Suppressor macrophage (primary cell): Measurements from ENCODE around the gene SLC25A38.
A peak's percentile ranks its signal among the peaks of the same experiment; 100 is the strongest.
"Not testable (repeated sequence)": the region's sequence is repeated elsewhere in the genome, so short reads cannot be mapped to it uniquely, and the experiment has no call there.

ENCODE experiments used
- DNase-seq, 4 experiments: peaks; one replicate each; pipeline ENCODE4 v3.0.0-alpha.2; 2020 to 2022
- total RNA-seq, 17 experiments: gene quantifications; one replicate each; lab custom pipeline; 2026; ENCODE audit warnings: mixed read lengths in 6 of 17, inconsistent platforms in 3 of 17; lab: John Stamatoyannopoulos, UW

The SLC25A38 gene, protein sequence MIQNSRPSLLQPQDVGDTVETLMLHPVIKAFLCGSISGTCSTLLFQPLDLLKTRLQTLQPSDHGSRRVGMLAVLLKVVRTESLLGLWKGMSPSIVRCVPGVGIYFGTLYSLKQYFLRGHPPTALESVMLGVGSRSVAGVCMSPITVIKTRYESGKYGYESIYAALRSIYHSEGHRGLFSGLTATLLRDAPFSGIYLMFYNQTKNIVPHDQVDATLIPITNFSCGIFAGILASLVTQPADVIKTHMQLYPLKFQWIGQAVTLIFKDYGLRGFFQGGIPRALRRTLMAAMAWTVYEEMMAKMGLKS
- 3.9 to 19.3 (median 14.0) reads per million in 17 experiments for total RNA-seq

- DNase-seq = peak; percentile 86 to 94 (median 90)
Observed at GRCh38 chr3:39383045-39383880, at the start of gene SLC25A38. SLC25A38 (plus strand) TSS chr3:39383370; CDS start chr3:39383725, 355 bp downstream.

DNA sequence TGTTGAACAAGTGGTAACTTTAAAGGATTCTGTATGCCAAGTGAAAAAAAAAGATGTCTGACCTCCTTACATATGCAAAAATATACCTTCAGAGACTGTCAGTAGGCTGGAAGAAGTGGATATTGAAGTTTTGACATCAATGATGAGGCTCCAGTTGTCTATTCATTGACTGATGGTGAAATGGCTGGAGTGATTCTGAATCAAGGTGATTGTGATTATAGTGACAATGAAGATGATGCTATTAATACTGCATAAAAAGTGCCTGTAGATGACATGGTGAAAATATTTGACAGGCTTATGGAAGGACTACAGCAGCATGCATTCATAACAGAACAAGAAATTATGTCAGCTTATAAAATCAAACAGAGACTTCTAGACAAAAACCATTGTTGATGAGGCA, 49.6 kb upstream of the SLC25A38 start:
- no peak for DNase-seq

GRCh38 chr3:39334205-39334604, 49.0 kb upstream of the SLC25A38 start:
- DNase-seq = no peak

DNA sequence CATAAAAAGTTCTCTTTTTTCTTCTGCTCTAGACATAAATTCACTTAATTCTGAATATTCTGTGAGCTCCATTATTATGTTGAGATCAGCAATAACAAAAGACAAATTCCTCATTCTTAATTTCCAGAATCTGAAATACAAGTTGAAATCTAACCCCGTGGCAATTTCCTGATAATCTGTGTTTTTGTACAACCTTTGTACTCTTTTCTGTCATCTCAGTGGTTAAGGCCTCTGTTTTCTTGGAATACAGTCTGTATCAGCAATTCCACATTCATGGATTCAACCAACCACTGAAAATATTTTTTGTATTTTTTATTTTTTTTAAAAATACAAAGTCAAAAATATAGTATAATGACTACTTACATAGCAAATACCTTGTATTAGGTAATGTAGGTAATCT, 45.0 kb upstream of the SLC25A38 start:
- no peak for DNase-seq

DNA sequence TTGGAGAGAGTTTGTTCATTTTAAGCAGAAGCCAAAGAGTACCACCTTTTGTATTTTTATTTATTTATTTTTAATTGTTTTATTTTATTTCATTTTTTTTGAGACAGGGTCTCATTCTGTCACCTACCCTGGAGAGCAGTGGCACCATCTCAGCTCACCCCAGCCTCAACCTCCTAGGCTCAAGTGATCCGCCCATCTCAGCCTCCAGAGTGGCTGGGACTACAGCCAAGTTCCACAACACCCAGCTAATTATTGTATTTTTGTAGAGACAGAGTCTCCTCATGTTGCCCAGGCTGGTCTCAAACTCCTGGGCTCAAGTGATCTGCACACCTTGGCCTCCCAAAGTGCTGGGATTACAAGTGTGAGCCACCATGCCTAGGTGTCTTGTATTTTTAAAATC, 44.1 kb upstream of the SLC25A38 start:
- DNase-seq = no peak

DNA sequence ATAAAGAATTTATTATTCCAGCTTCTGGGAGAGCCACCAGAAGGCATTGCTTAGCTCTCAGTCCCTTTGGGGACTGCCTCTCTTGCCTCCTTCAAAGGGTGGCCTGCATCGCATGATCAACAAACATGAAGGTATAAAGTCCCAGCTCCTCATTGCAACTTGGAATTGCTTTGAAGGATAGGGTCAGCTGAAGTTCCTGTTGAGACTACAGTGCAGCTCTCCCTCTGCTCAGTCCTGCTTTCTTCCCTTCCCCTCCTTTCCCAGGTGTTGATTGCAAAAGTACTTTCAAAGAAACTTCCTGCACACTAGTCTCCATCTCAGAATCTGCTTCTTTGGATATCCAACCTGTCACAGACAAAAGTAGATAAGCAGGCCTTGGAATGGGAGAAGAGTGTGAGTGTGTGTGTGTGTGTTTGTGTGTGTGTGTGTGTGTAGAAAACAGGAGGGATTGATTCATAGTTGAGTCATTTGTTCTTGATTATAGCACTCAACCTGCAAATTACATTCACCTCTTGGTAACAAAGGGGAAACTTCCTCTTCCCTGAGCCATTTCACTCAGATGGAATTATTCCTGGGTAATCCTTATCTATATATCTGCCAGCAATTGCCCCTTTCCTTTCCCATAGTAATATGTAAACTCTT, 40.0 kb upstream of the SLC25A38 start:
- DNase-seq = no peak

DNA sequence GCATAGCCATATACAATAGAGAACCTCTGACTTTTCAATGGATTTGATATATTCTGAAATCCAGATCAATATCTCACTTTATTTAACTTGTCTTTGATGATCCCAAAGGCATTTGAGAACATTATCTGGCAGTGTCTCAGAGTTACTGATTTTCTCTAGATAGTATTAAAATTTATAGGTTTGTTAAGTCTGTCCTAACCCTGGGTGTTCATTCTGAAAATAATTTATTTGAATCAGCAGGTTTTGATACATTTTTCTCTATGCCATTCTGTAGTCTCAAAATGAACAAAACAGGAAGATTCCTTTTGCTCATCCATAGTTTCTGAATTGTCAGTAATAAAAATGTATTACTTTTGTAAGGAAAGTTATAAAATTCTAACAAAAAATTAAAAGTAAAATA, 39.4 kb upstream of the SLC25A38 start:
- DNase-seq = no peak

DNA sequence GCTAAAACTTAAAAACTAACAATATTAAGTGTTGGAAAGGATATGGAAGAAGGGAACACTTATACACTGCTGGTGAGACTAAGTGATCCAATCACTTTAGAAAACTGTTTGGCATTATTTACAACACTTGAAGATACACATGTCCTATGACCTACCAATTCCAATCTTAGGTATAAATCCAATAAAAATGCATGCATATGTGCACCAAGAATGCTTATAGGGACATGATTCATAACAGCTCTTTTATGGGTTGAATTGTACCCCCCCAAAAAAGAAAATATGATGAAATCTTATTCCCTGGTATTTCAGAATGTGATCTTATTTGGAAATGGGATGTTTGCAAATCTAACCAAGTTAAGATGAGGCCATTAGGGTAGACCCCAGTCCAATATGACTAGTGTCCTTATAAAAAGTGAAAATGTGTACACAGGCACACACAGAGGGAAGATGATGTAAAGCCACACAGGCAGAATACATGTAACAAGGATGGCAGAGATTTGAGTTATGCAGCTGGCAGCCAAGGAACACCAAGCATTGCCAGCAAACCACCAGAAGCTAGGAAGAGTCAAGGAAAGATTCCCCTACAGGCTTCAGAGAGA, 38.3 kb upstream of the SLC25A38 start:
- DNase-seq = no peak

DNA sequence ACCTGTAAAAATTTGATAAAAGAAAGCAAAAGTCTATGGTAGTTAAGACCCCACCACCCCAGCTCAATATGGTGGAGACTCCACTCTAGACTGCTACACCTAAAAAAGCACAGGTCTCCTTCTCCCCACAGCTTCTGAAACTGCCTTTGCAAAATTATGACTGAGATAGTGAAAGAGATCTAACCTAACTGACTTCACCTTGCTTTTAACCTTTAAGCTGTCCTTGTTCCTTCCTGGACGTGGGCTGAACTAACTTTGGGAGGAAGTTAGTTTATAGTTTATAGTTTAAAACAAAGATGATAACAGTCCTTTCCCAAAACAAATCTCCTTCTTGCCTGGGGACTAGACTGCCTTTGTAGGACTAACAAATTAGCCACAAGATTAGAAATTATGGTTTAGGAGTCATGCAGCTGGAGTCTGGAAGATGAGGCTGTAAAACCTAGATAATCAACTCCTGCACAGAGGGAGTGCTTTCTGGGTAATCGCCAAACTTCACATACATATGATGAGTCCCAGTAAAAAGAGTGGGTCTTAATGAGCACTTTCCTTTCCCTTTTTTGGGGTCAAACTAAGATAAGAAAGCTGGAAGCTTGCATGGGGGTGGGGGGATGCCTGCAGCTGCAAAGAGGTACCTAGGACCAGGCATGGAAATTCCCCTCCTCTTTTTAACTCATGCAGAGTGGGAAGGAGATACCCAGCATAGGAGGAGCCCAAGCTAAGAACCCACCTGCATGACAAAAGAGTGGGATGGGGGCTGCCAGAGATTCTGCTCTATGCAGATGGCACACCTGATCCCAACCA, 36.2 kb upstream of the SLC25A38 start:
- DNase-seq = no peak

- no peak for DNase-seq
Observed at GRCh38 chr3:39347586-39347876, 35.6 kb upstream of the SLC25A38 start.

GRCh38 chr3:39349080-39349479, 34.1 kb upstream of the SLC25A38 start:
- DNase-seq = no peak

- DNase-seq = no peak
Observed at GRCh38 chr3:39350714-39351113, 32.5 kb upstream of the SLC25A38 start.

DNA sequence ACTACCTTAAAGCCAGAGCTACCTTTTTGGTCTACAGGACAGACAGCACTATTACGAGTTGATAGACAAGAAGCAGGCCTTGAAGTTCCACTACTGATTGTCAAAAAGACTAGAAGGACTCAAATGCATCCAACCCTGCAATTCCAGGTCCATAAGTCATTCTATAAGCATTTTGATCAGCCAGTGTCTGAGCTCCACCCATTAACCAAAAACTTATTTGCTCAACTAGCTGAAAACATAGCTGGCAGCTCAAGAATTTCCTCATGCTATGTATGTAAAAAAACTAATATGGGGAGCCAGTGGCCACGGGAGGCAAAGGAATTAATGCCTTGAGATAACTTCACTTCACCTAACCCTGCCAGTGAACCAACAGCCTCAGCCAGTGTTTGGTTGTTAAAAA, 32.0 kb upstream of the SLC25A38 start:
- not testable (repeated sequence) for DNase-seq

DNA sequence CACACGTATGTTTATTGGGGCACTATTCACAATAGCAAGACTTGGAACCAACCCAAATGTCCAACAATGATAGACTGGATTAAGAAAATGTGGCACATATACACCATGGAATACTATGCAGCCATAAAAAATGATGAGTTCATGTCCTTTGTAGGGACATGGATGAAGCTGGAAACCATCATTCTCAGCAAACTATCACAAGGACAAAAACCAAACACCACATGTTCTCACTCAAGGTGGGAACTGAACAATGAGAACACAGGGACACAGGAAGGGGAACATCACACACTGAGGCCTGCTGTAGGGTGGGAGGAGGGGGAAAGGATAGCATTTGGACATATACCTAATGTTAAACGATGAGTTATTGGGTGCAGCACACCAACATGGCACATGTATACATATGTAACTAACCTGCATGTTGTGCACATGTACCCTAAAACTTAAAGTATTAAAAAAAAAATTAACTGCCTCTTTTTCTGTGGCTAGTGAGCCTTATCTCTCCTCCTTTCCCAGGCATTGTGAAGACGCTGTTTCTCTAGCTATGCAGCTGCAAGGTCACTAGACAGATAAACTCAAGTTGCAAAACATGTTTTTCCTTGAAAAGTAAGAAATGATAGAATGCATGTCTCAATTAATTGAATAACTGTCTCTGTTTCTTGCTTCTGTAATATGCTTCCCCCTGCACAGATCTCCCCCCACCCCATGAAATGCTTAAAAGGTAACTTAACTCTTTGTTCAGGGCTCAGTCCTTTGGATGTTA, 29.8 kb upstream of the SLC25A38 start:
- DNase-seq = not testable (repeated sequence)

DNA sequence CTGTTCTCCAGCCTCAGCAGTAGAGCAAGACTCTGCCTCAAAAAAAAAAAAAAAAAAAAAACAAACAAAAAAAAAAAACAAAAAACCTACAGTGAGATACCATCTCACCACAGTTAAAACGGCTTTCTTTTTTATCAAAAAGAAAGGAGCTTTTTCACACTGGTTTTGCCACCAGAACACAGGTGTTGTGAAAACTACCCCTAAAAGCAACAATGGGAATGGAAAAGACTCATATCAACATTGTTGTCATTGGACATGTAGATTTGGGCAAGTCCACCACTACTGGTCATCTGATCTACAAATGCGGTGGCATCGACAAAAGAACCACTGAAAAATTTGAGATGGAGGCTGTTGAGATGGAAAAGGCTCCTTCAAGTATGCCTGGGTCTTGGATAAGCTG, 24.8 kb upstream of the SLC25A38 start:
- DNase-seq = no peak

DNA sequence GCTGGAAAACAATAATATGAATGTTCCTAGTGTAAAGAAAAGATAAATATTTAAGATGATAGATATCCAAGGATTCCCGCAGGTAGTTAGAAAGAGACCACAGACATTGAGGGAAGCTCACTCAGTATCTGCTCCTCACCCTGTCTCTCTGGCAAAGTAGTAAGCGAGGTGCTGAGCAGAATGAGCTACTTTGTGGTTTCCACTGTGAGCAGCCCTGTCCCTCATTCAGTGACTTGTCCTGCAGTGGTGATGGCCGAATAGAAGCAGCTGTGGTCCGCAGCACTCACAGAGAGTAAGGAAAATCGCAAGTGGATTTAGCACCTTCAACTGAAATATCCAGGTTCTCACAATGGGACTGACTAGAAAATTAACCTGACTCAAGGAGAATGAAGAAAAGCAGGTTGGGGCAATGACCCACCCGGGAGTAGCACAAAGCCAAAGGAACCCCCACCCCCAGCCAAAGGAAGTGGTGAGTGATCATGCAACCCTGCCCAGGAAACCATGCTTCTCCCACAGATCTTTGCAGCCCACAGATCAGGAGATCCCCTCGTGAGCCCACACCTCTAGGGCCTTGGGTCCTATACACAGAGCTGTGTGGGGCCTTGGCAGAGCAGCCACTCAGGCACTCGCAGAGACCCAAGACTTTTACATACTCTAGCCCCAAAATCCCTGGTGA, 21.8 kb upstream of the SLC25A38 start:
- DNase-seq = peak; percentile 14 to 58 (median 49)

DNA sequence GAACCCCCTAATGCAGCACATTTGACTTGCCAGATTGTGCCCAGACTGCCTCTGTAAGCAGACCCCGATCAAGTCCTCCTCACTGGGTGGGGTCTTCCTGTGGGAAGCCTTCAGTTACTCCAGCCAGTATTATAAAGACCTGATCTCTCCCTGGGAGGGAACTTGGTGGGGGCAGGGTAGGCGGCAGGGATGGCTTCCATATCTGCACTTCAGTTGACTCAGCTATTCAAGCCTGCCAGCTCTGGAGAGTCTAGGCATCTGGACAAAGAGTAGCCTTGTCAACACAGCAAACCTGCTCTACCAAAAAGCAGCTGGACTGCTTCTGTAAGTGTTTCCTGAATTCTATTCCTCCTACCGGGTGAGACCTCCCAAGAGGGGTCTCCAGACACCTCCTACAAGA, 21.0 kb upstream of the SLC25A38 start:
- DNase-seq = peak in 3 of 4 experiments; percentile 22 to 33 (median 32)

DNA sequence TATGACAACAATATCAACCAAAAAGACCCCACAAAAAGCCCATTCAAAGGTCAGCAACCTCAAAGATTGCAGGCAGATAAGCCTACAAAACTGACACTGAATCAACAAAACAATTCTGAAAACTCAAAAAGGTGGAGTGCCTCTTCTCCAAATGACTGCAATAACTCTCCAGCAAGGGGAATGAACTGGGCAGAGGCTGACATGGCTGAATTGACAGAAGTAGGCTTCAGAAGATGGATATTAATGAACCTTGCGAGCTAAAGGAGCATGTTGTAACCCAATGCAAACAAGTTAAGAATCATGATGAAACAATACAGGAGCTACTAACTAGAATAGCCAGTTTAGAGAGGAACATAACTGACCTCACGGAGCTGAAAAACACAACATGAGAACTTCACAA, 20.4 kb upstream of the SLC25A38 start:
- no peak for DNase-seq

- DNase-seq = not testable (repeated sequence)
Observed at GRCh38 chr3:39370450-39370849, 12.7 kb upstream of the SLC25A38 start.

- no peak for DNase-seq
Observed at GRCh38 chr3:39372833-39373232, 10.3 kb upstream of the SLC25A38 start.
